ENCODE measurements around the gene PDSS2.
A peak's percentile ranks its signal among the peaks of the same experiment; 100 is the strongest.
"Not testable (repeated sequence)": the region's sequence is repeated elsewhere in the genome, so short reads cannot be mapped to it uniquely, and the experiment has no call there.

Gene PDSS2

DNA sequence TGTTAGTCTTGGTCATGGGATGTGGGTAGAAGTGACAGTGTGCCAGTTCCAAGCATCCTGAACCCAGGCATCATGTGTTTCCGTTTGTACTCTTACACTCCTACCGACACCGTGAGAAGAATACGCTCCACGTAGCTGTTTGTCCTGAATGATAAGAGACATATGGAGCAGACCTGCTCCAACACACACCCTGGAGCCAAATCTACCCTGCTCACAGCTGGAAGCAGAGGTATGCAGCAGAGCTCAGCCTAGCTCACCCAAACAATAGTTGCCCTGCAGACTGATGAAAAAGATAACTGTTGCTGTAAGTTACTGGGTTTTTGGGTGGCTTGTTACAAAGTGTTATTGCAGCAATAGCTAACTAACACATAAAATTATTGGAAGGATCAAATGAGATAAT lies 14.3 kb upstream of the PDSS2 start:
- DNase-seq (ENCODE audit: low read depth), result no peak

DNA sequence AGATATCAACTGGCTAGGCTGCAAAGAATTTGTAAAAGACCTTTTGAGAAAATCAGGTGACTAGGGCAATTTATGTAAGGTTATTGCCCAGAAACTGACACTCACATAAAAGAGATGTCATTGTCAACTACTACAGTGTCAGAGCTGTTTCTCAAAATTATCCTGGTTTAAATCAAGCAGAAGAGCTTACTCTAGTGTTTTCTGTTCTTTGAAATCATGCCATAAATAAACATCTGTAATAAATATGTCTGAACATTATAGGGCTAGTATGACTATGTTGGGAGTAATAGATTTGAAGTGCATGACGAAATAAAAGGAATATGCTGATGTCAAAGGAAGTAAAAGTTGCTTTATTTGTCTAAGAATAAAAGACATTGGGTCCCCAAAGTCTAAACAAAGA lies 11.0 kb upstream of the PDSS2 start:
- DNase-seq (ENCODE audit: low read depth), result no peak

DNA sequence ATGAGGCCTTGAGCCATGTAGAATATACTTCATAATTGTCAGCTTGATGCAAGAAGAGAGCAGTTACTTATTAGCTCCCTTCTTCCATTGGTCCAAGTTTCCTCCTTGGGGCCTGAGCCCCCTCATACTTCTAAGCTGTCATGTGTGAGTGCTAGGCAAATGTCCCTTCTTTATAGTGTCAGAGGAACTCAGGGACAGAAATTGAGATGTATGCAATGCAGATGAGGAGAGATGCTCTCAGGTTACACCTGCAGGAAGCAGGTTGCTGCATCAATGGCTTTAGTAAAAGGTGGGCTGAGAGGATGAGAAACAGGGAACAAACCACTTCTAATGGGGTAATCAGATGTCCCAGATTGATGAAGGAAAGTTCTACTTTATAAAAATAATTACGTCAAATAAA lies 6.7 kb upstream of the PDSS2 start:
- no peak for DNase-seq (ENCODE audit: low read depth)

DNA sequence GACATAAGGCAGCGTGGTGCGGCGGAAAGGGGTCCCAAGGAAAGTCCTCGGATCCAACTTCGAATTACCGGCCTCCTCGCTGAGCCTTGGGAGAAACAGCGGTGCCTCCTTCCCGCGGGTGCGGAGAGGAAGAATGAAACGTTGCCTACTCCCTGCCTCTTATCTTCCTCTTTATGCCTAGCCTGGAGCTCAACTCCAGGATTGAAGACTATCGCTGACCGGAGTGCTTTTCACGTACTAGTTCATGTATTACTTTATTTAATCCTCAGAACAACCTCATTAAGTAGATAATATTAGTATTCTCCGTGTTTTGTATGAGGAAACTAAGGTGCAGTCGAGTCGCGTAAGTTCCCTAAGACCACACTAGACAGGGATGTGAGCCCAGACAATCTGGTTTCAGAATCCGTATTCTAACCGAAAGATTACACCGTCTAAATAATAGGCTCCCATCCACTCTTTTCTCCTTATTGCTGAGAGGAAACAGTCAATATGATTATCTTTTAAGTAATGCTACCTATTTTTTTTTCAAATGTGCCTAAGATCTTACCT lies 793 bp upstream of the PDSS2 start:
- DNase-seq (ENCODE audit: low read depth), result no peak

DNA sequence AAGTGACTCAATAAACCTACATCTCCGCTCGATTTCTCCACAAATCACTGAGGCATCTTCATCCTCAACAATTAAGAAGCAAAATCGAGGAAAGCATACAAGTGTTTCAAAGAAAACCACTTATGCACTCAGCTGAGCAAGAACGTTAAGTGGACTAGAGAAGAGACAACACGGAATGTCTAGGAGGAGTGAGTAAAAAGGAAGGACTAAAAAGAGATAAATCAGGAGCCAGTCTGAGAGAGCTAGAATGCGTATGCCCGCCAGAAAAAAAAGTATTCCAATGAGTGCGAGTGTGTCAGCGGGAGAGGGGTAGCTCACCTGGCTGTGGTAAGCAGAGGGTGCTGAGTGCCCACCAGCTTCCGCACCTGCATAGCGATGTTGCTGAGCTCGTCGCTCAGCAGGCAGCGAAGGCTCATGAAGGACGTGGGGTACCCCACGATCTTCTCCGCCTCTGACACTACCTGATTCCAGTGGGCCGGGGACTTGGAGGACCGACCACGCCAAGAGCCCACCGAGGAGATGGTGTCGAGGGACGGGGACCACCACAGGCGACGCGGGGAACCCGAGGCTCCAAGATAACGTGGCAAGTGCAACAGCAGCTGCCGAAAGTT lies 587 bp downstream of the PDSS2 start:
- peak; percentile 7 for DNase-seq (ENCODE audit: low read depth)

DNA sequence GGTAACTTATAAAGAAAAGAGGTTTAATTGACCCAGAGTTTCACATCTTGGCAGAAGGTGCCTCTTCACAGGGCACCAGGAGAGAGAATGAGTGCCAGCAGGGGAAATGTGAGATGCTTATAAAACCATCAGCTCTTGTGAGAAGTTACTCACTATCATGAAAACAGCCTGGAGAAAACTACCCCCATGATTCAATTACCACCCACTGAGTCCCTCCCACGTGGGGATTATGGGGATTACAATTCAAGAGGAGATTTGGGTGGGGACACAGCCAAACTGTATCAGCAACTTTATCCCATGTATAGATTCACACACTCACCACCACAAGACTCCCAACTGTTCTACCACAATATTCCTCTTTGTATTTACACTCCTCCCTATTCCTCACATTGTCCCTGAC lies 10.6 kb downstream of the PDSS2 start:
- DNase-seq (ENCODE audit: low read depth), result no peak

DNA sequence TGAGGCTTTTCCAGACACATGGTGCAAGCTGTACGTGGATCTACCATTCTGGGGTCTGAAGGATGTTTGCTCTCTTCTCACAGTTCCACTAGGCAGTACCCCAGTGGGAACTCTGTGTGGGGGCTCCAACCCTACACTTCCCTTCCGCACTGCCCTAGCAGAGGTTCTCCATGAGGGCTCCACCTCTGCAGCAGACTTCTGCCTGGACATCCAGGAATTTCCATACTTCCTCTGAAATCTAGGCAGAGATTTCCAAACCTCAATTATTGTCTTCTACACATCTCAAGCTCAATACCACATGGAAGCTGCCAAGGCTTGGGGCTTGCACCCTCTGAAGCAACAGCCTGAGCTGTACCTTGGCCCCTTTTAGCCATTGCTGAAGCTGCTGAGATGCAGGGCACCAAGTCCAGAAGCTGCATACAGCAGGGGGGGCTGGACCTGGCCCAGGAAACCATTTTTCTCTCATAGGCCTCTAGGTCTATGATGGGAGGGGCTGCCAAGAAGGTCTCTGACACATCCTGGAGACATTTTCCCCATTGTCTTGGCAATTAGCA lies 11.6 kb downstream of the PDSS2 start:
- DNase-seq (ENCODE audit: low read depth), result no peak

DNA sequence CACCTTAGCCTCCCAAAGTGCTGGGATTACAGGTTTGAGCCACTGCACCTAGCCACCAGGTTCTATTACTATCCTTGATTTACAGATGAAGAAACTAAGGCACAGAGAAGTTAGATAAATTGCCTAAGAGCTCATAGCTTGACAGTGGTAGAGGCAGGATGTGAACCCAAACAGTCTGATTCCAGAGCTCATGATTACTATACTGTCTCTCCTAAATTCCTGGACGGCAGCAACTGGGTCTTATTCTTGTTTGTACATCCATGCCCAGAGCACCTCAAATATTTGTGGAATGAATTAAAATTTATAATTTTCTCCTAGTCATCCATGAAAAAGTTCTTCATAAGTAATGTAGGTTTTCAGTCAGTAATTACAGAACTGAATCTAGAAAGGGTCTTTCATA lies 15.1 kb downstream of the PDSS2 start:
- no peak for DNase-seq (ENCODE audit: low read depth)

DNA sequence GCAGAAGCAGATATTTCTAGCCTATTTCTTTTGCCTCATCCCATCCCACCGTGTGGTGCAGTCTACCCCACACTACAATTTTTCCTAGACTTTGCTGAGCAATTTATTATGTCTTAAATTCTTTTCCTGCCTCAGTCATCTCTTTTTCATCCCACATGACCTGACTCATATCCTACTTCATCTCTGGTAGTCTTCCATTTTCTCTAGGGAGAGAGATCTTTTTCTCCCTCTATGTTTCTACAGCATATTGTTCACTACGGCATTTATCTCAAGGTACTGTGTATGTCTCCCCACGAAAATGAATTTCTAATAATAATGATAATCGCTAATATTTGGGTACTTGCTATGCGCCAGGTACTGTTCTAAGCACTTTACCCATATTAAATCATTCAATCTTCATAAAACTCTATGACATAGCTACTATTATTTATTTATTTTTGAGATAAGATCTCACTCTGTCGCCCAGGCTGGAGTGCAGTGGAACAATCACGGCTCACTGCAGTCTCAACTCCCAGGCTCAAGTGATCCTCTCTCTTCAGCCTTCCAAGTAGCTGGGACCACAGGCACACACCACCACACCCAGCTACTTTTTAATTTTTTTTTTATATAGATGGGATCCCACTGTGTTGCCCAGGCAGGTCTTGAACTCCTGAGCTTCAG lies 15.6 kb downstream of the PDSS2 start:
- no peak for DNase-seq (ENCODE audit: low read depth)

DNA sequence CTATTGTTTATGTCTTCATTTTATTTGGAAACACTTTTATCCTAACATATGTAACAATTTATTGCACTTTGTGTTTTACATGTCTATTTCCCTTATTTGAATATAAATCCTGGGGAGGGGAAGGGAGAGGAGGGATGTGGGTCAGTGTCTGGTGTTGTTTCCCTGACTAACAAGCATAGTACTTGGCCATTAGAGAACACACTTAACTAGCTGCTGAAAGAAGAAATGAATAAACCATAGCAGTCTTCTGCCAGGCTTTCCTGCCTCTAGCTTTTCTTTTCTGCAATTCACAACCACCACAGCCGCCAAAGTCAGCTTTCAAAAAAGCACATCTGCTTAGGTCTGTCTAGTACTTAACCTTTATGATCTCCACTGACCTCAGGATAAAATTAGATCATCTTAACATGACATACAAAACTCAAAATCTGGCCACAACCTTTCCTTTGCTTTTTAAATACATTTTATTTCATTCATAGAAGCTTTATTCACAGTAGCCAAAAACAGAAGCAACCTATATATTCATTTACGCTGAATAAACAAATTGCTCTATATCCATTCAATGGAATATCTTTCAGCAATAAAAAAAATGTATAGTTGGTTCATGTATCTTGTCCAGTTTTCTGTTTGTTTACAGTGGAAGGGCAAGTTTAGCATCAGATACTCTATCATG lies 16.3 kb downstream of the PDSS2 start:
- DNase-seq (ENCODE audit: low read depth), result no peak

DNA sequence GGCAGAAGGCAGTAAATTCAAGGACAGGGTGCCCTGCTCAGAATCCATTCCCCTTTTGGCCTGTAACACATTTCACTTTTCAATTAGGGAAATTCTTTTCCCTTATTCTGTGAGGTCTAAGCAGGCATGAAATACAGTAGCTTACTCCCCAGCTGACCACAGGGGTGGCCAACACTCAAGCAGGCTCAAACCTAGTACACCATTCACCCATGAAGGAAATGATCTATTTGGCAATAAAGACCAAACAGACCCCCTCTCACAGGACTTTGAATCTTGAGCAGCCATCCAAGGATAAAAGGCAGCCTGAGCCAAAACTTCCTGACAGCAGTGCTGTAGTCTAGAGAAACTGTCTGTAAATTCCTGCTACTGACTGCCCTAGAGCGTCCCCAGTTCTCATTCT lies 17.7 kb downstream of the PDSS2 start:
- DNase-seq (ENCODE audit: low read depth), result no peak

DNA sequence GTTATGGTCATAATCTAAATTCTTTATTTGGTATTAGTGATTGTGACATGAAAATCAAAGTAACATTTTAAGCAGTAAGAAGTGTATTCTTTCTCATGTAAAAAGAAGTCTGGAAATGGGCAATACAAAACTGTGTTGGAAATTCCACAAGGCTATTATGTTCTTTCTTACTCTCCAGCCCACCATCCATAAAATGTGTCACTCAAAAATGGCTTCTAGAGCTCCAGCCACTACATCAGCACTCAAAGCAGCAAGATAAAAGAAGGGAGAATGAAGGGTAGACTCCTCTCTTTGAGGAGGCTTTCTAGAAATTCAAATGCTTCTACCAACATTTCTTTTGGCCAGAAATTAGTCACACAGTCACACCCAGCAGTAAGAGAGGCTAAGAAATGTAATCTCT lies 18.4 kb downstream of the PDSS2 start:
- DNase-seq (ENCODE audit: low read depth), result no peak

DNA sequence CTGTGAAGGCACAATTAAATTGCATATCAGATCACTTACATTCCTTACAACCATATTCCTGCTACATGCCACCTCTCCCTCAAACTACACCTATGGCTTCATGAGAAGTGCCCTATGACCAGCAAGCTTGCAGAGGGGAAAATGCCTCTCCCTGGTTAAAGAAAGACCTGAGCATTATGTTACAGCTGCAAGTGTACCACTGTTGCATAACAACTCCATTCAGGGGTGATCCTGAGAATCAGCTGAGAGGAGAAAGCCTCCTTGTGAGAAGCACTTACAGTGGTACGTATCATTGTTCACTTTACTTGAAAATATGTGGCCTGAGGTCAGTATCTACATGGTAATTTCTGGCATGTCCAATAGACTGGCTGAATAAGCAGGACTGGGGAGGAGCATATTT lies 20.0 kb downstream of the PDSS2 start:
- DNase-seq (ENCODE audit: low read depth), result no peak

DNA sequence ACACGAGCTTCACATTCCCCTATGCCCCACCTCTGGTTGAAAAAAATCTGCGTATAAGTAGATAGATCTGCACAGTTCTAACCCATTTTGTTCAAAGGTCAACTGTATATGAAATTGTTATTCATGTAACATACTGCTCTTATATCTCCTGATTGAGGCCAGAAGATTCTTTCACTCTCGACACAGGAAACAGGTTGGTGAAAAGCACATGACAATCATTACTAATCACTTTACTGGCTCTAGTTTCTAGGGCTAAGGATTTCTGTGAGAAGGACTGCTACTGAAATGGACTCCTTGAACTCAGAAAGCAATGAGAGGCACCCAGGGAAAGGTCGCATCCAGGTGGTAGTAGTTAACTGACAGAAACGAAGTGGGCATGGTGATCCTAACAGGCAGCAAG lies 21.7 kb downstream of the PDSS2 start:
- DNase-seq (ENCODE audit: low read depth), result no peak

DNA sequence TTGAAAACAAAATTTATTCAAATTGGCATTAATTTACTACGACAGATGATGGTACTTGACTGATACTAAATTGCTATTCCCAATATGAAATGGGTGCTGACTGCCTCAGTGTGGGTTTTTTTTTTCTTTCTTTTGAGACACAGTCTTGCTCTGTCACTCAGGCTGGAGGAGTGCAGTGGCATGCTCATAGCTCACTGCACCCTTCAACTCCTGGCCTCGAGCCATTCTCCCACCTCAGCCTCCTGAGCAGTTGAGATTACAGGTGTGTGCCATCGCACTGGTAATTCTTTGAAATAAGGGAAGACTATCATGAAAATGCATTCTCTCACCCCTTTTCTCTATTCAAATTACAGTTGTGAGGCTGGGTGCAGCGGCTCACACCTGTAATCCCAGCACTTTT lies 22.5 kb downstream of the PDSS2 start:
- DNase-seq (ENCODE audit: low read depth), result no peak

DNA sequence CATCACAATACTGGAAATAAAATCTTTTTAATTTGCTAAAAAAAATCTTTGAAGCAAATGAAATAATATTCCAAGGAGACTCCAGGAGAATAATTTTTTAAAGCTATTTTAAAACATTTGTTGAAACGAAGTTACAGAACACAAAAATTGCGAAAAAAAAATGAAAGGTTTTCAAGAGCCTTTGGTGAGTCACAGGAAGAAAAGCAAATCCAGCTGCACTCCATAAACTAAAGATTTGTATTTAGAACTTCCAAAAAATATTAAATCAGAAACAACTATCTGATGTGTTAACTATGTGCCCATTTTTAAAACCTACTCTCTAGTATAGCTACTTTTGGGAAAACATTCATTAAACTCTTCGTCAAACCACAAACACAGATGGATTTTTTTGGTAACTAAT lies 23.6 kb downstream of the PDSS2 start:
- no peak for DNase-seq (ENCODE audit: low read depth)

DNA sequence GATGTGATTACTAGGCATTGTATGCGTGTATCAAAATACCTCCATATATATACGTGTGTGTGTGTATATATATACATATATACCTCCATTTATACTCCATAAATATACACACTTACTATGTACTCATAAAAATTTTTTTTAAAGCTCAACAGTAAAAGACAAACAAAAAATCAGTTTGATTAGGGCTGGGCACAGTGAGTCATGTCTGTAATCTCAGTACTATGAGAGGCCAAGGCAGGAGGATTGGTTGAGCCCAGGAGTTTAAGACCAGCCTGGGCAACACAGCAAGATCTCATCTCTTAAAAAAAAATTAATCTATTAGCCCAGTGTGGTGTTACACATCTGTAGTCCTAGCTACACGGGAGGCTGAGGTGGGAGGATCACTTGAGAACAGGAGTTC lies 24.6 kb downstream of the PDSS2 start:
- no peak for DNase-seq (ENCODE audit: low read depth)

DNA sequence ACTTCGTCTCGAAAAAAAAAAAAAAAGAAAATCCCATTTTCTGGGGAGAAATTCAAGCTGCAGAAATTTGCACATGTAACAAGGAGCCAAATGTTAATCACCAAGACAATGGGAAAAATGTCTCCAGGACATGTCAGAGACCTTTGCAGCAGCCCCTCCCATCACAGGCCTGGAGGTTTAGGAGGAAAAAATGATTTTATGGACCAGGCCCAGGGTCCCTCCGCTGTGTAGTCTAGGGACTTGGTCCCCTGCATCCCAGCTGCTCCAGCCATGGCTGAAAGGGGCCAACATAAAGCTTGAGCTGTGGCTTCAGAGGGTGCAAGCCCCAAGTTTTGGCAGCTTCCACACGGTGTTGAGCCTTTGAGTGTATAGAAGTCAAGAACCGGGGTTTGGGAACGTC lies 33.4 kb downstream of the PDSS2 start:
- not testable (repeated sequence) for DNase-seq (ENCODE audit: low read depth)

DNA sequence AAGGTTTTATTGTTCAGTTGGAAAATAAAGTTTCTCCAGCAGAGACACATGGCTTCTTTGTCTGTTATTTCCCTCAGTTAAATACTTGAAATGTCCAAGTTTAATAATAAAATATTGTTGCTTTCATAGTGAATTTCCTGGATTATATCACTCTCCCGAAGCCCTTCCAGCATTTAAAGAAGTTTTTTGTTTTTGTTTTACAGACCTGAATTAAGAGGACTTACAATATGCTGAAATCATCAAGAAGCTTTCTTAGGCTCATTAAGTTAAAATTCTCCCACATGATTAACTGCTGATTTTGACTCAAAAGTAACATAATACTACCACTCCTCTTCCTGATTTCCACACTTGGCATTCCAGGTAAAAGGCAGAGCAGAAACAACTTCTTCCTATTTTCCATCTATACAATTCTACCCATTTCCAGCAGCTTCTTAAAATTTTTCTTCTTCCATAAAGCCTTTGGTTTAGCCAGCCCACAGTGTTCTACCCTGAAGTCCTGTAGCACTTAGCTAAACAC lies 35.8 kb downstream of the PDSS2 start:
- no peak for DNase-seq (ENCODE audit: low read depth)

DNA sequence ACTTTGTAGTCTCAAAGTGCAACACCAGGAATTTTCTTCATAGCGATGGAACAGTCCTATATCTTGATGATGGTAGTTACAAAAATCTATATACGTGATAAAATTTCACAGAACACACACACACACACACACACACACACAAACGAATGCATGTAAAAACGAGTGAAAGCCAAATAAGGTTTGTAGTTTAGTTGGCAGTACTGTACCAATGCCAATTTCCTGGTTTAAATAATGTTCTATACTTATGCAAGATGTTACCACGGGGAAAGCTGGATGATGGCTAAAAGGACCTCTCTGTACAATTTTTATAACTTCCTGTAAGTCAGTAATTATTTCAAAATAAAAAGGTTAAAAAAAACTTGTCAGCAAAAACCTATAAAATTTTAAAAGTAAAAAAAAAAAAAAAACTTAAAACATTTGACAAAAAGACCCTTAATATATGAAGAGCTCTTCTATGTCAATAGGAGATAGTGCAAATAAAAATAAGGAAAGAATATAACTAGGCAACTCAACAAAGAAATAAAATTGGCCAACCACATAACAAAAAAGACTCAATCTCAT lies 37.6 kb downstream of the PDSS2 start:
- DNase-seq (ENCODE audit: low read depth), result no peak

DNA sequence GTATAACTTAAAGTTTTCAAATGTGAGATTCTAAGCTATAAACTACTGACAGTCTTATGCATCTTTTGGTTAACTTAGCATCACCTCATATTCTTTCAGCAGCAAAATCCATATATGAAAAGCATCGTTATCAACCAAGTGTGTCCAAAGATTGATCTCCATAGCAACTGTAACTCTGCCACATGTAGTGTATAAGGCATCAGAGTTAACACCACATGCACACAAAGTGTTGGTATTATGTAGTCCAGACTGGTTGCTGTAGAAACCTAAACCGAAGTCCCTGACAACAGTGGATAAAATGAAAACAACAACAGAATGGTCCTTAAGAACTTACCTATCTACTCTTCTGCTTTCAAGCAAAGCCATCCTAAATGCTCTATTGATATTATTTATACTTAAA lies 39.6 kb downstream of the PDSS2 start:
- no peak for DNase-seq (ENCODE audit: low read depth)

DNA sequence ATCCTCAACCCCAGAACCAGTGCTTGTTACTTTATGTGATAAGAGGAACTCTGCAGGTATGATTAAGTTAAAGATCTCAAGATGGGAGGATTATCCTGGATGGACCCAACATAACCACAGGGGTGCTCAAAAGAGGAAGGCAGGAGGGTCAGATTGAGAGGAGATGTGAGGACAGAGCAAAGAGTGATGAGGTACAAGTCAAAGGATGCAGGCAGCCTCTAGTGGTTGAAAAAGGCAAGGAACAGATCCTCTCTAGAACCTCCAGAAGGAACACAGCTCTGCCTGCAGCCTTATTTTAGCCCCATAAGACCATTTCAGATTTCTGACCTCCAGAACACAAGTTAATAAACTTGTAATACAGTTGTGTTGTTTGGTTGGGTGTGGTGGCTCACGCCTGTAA lies 41.2 kb downstream of the PDSS2 start:
- DNase-seq (ENCODE audit: low read depth), result no peak

DNA sequence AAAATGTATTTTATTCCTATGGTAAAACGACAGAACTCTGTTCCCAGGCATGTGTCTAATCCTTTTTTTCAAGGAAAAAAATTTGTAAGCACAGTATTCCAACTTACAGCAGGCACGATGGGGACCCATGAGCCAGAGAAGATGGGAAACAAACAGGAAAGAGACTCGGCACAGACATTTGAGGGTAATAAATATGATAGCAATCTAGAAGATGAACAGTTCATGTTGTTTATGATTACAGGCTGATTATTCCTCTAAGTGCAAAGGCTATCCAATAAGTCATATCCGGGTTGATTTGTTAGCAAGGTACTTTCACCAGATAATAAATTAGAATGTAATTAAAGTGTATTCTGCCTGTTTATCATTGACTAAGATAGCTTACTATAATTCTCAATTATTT lies 43.2 kb downstream of the PDSS2 start:
- DNase-seq (ENCODE audit: low read depth), result no peak

Measured in stimulated activated CD8-positive, alpha-beta memory T cell treated with anti-CD3 and anti-CD28 coated beads, Interleukin-4, amount 100 ng/mL, for 24 hours (primary cell).